Fibroblast of lung (primary cell): ENCODE measurements around the gene TSTD2. TPM values are rescaled to one million over a fixed set of nuclear protein-coding genes. Genes with fewer than 3 reads are reported as not detected.
"Not testable (repeated sequence)": the region's sequence is repeated elsewhere in the genome, so short reads cannot be mapped to it uniquely, and the experiment has no call there.

Source experiments
- DNase-seq, 2 donors: peaks; one replicate each; pipeline versions ENCODE4 v3.0.0 to v3.0.0-alpha.2; 2010; ENCODE audit warnings: low read depth in 2 of 2
- H2AFZ ChIP-seq: 2 replicates; pipeline ENCODE4 v1.5.1; 2012; ENCODE audit warnings: low read length, control low read depth, inconsistent platforms
- H3K27ac ChIP-seq: 2 replicates; pipeline ENCODE4 v1.5.1; 2011; ENCODE audit warnings: low read length, control low read depth; ENCODE audit not compliant: insufficient read depth
- H3K27me3 ChIP-seq: 2 replicates; pipeline ENCODE4 v1.5.1; 2011; ENCODE audit warnings: mild to moderate bottlenecking, low read length; ENCODE audit not compliant: control insufficient read depth, insufficient read depth
- H3K36me3 ChIP-seq: 2 replicates; pipeline ENCODE4 v1.5.1; 2011; ENCODE audit warnings: low read length; ENCODE audit not compliant: control insufficient read depth, insufficient read depth
- H3K4me1 ChIP-seq: 2 replicates; pipeline ENCODE4 v1.5.1; 2011; ENCODE audit warnings: low read length; ENCODE audit not compliant: control insufficient read depth, insufficient read depth; ENCODE audit errors: extremely low read depth
- H3K4me2 ChIP-seq: 2 replicates; pipeline ENCODE4 v1.5.1; 2011; ENCODE audit warnings: low read length, control low read depth; ENCODE audit not compliant: insufficient read depth; ENCODE audit errors: extremely low read depth
- H3K4me3 ChIP-seq, 4 experiments: fragments of 200-600 bp in 1 of 4; sonication (generic) in 1 of 4; replicated peaks in 1 of 4; 2 replicates each; pipeline ENCODE4 v1.5.1; 2011 to 2016; ENCODE audit warnings: low read length in 4 of 4, low read depth in 3 of 4, mild to moderate bottlenecking in 3 of 4, control low read depth in 2 of 4, inconsistent platforms in 1 of 4, mixed read lengths in 1 of 4; ENCODE audit not compliant: insufficient read depth in 1 of 4; ENCODE audit errors: control extremely low read depth in 1 of 4
- H3K79me2 ChIP-seq: 2 replicates; pipeline ENCODE4 v1.5.1; 2012; ENCODE audit warnings: mild to moderate bottlenecking, low read length, inconsistent platforms; ENCODE audit not compliant: control insufficient read depth, insufficient read depth
- H3K9ac ChIP-seq: 2 replicates; pipeline ENCODE4 v1.5.1; 2011; ENCODE audit warnings: mild to moderate bottlenecking, low read length, control low read depth; ENCODE audit not compliant: insufficient read depth
- H3K9me3 ChIP-seq: 2 replicates; pipeline ENCODE4 v1.5.1; 2012; ENCODE audit warnings: low read depth, low read length; ENCODE audit not compliant: control insufficient read depth, insufficient read depth
- H4K20me1 ChIP-seq: 2 replicates; pipeline ENCODE4 v1.5.1; 2011; ENCODE audit warnings: low read length; ENCODE audit not compliant: control insufficient read depth, insufficient read depth; ENCODE audit errors: extremely low read depth
- CTCF ChIP-seq, 2 donors: IDR thresholded peaks in 1 of 2; conservative IDR thresholded peaks in 1 of 2; 1 replicate in 1 of 2; 2 replicates in 1 of 2; pipeline ENCODE4 v1.5.1; 2011 to 2012; ENCODE audit warnings: low read length in 2 of 2, control low read depth in 1 of 2, inconsistent platforms in 1 of 2, low read depth in 1 of 2, mild to moderate bottlenecking in 1 of 2
- EZH2 ChIP-seq: IDR thresholded peaks from 2 replicates; pipeline ENCODE4 v1.5.1; 2012; ENCODE audit warnings: low read length, control low read depth, mild to moderate bottlenecking; ENCODE audit errors: missing control alignments
- polyA plus RNA-seq, 2 donors: library from polyadenylated mRNA; depleted of rRNA in 1 of 2; stranded (reverse) in 1 of 2; unstranded in 1 of 2; fragments of >200 nt; gene quantifications; 2 replicates each; pipeline ENCODE4 v1.2.1, GENCODE V29; 2011 to 2012; ENCODE audit warnings: missing spikeins in 1 of 2
- total RNA-seq: library from RNA; depleted of rRNA; stranded (reverse); fragments of >200 nt; gene quantifications from 2 replicates; pipeline ENCODE4 v1.2.1, GENCODE V29; 2014

Gene TSTD2
- total and polyA plus RNA-seq, 2 donors (not counting 1 experiment from before 2014, with no cell fraction given): 15.9 to 20.1 TPM

DNA sequence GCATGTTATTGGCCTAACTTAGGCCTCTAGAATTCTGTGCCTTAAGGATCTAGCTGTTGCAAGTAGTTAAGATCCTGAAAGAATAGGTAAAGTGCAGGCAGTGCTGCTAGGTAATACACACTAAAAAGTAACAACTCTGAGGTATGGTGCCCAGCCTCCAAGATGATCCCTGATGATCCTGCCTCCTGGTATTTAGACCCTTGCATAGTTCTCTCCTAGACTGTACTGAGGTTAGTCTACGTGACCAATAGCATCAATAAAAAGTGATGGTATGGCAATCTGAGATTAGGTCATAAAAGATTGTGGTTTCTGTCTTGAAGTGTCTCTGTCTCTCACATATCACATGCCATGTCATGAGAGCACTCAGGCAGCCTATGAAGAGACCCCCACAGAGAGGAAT lies 9.2 kb downstream of the TSTD2 start:
- Histone ChIP-seq H3K79me2 (peaks cover 3% of the 10 kb centered on the region), H4K20me1 (no peaks in the 10 kb centered on the region), H3K27ac (no peak overlapping the region), H3K4me1 (peaks cover 2% of the 10 kb centered on the region), H3K9ac (no peak overlapping the region), H3K27me3 (no peaks in the 10 kb centered on the region), H3K4me2 (no peak overlapping the region), H3K36me3 (no peaks in the 10 kb centered on the region), H3K9me3 (no peaks in the 10 kb centered on the region), H2AFZ (no peak overlapping the region), H3K4me3 (no peak overlapping the region)
- TF ChIP-seq EZH2: no peak
- no peak for TF ChIP-seq CTCF (conservative IDR thresholded peaks at IDR 0.05 in 1 of 2, IDR thresholded peaks at IDR 0.05 in 1 of 2; ENCODE audit: low read depth in 1 of 2, low read length in 2 of 2)
- DNase-seq: no peak

DNA sequence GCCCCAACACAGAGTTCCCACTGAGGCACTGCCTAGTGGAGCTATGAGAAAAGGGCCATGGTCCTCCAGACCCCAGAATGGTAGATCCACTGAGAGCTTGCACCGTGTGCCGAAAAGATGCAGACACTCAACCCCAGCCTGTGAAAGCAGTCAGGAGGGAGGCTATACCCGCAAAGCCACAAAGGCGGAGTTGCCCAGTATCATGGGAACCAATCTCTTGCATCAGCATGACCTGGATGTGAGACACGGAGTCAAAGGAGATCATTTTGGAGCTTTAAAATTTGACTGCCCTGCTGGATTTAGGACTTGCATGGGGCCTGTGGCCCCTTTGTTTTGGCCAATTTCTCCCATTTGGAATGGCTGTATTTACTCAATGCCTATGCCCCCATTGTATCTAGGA lies 10.7 kb downstream of the TSTD2 start:
- H3K27ac ChIP-seq: not testable (repeated sequence)

DNA sequence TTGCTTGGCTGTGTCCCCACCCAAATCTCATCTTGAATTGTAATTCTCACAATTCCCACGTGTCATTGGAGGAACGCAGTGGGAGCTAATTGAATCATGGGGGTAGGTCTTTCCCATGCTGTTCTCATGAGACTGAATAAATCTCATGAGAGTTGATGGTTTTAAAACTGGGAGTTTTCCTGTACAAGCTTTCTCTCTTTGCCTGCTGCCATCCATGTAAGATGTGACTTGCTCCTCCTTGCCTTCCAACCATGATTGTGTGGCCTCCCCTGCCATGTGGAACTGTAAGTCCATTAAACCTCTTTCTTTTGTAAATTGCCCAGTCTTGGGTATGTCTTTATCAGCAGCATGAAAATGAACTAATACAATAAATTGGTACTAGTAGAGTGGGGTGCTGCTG lies 13.1 kb downstream of the TSTD2 start:
- not testable (repeated sequence) for H3K4me2 ChIP-seq, H3K9ac ChIP-seq, H2AFZ ChIP-seq, DNase-seq, H3K4me3 ChIP-seq, H3K4me1 ChIP-seq, H3K27me3 ChIP-seq, H3K79me2 ChIP-seq, H3K27ac ChIP-seq, H3K36me3 ChIP-seq, H4K20me1 ChIP-seq, H3K9me3 ChIP-seq

More for the DNA sequence above, 10.7 kb downstream of the TSTD2 start:
- H3K4me2 ChIP-seq, H3K4me1 ChIP-seq, H3K4me3 ChIP-seq, DNase-seq, H3K9me3 ChIP-seq, H3K36me3 ChIP-seq, H3K79me2 ChIP-seq, H4K20me1 ChIP-seq, H3K27me3 ChIP-seq, H3K9ac ChIP-seq, H2AFZ ChIP-seq: not testable (repeated sequence)

- H4K20me1 ChIP-seq: no peaks in the 10 kb centered on the region
- H3K27me3 ChIP-seq: no peaks in the 10 kb centered on the region
- H3K79me2 ChIP-seq: no peaks in the 10 kb centered on the region
- no peak overlapping the region for H3K27ac ChIP-seq
- no peak for DNase-seq
- peaks cover 5% of the 10 kb centered on the region for H3K36me3 ChIP-seq
- no peak overlapping the region for H3K9ac ChIP-seq
- H2AFZ ChIP-seq: no peak overlapping the region
- no peak overlapping the region for H3K4me3 ChIP-seq
- H3K4me1 ChIP-seq: no peaks in the 10 kb centered on the region
- no peak overlapping the region for H3K4me2 ChIP-seq
- H3K9me3 ChIP-seq: no peaks in the 10 kb centered on the region
- TF ChIP-seq EZH2: no peak
- TF ChIP-seq CTCF (conservative IDR thresholded peaks at IDR 0.05 in 1 of 2, IDR thresholded peaks at IDR 0.05 in 1 of 2; ENCODE audit: low read depth in 1 of 2, low read length in 2 of 2): no peak
These were observed 15.2 kb downstream of the TSTD2 start for GRCh38 chr9:97617939-97618416.
